ENCODE data around the gene NADSYN1.

DNA sequence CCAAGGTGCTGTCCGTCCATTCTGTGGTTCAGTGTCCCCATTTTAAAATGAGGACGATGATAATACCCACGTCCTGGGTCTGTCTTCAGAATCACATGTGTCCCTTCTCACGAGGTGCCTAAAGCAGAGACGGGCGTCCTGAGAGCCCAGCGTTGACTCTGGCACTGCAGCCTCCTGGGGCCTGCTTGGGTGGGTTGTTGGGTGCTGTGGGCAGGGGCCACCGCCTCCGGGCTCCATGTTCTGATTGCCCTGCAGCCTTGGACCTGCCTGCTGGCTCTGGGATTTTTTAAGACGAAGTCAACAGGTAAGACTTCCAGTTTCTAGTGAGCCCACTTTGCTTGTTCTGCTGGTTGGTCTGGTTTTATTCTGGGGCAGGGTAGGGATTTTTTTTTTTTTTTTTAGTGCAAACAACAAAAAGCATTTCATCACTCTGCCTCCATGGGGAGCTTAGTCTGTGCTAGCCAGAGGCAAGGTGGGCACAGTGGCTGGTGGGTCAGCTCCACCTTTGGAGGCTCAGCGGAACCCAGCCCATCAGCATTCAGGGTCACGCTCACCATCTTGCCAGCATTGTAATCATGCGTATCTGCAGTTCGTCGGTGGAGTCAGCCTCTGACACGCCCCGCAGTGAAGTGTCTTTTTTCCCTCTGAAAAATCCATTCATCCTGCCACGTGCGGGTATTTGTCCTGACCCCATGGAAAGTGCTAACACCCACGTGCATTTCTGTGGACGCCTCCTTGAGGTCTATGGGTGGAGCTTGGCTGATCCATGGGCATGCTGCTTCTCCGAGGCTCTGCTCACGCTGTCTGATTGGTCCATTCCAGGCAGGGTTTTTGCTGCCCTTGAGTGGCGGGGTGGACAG lies 28.3 kb downstream of the NADSYN1 start:
- TF ChIP-seq, protein P1, sequence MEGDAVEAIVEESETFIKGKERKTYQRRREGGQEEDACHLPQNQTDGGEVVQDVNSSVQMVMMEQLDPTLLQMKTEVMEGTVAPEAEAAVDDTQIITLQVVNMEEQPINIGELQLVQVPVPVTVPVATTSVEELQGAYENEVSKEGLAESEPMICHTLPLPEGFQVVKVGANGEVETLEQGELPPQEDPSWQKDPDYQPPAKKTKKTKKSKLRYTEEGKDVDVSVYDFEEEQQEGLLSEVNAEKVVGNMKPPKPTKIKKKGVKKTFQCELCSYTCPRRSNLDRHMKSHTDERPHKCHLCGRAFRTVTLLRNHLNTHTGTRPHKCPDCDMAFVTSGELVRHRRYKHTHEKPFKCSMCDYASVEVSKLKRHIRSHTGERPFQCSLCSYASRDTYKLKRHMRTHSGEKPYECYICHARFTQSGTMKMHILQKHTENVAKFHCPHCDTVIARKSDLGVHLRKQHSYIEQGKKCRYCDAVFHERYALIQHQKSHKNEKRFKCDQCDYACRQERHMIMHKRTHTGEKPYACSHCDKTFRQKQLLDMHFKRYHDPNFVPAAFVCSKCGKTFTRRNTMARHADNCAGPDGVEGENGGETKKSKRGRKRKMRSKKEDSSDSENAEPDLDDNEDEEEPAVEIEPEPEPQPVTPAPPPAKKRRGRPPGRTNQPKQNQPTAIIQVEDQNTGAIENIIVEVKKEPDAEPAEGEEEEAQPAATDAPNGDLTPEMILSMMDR (conservative IDR thresholded peaks at IDR 0.05; ENCODE audit: low read depth, low read length), result no peak
- TF ChIP-seq EZH2 (IDR thresholded peaks at IDR 0.05; ENCODE audit: borderline replicate concordance, low read depth, low read length, poor library complexity, severe bottlenecking), result no peak
